GM06990 (cell line): Measurements from ENCODE around the gene ZYX.

Experiments used
- DNase-seq: peaks from one replicate; pipeline ENCODE4 v3.0.0-alpha.2; 2011; ENCODE audit not compliant: insufficient read length; ENCODE audit errors: extremely low read depth
- H3K27me3 ChIP-seq: replicated peaks from 2 replicates; pipeline ENCODE4 v1.6.0; 2011; ENCODE audit warnings: low read length; ENCODE audit not compliant: control insufficient read depth, insufficient read depth
- H3K36me3 ChIP-seq: 2 replicates; pipeline ENCODE4 v1.5.1; 2011; ENCODE audit warnings: low read length; ENCODE audit not compliant: control insufficient read depth, insufficient read depth
- H3K4me3 ChIP-seq: replicated peaks from 2 replicates; pipeline ENCODE4 v1.5.1; 2011; ENCODE audit warnings: low read depth, mild to moderate bottlenecking, control low read depth, low read length
- CTCF ChIP-seq: IDR thresholded peaks from 2 replicates; pipeline ENCODE4 v1.5.1; 2011; ENCODE audit warnings: low read length, control low read depth, mild to moderate bottlenecking, inconsistent platforms; ENCODE audit not compliant: insufficient read depth, poor library complexity, severe bottlenecking

Gene ZYX

GRCh38 chr7:143345428-143345900 lies 35.7 kb upstream of the ZYX start:
- Histone ChIP-seq H3K4me3 (no peak overlapping the region), H3K36me3 (no peaks in the 10 kb centered on the region), H3K27me3 (peaks cover 2% of the 10 kb centered on the region)
- peak; percentile 61 for TF ChIP-seq CTCF
- DNase-seq: peak; percentile 44

- Histone ChIP-seq H3K27me3 (peaks cover 2% of the 10 kb centered on the region), H3K4me3 (no peak overlapping the region), H3K36me3 (no peaks in the 10 kb centered on the region)
- no peak for TF ChIP-seq CTCF
- no peak for DNase-seq
Observed at GRCh38 chr7:143346018-143346417, 35.1 kb upstream of the ZYX start.

GRCh38 chr7:143347950-143348349 lies 33.2 kb upstream of the ZYX start:
- Histone ChIP-seq H3K27me3 (peaks cover 2% of the 10 kb centered on the region), H3K36me3 (no peaks in the 10 kb centered on the region), H3K4me3 (no peak overlapping the region)
- no peak for DNase-seq
- no peak for TF ChIP-seq CTCF

GRCh38 chr7:143351060-143351459 lies 30.1 kb upstream of the ZYX start:
- Histone ChIP-seq H3K36me3 (no peaks in the 10 kb centered on the region), H3K4me3 (no peak overlapping the region), H3K27me3 (peaks cover 2% of the 10 kb centered on the region)
- DNase-seq: no peak
- TF ChIP-seq CTCF: no peak

GRCh38 chr7:143351574-143351973 lies 29.6 kb upstream of the ZYX start:
- DNase-seq: no peak
- no peaks in the 10 kb centered on the region for H3K36me3 ChIP-seq
- H3K27me3 ChIP-seq: peaks cover 2% of the 10 kb centered on the region
- H3K4me3 ChIP-seq: no peak overlapping the region
- TF ChIP-seq CTCF: no peak

- TF ChIP-seq CTCF: no peak
- H3K27me3 ChIP-seq: peaks cover 3% of the 10 kb centered on the region
- no peak overlapping the region for H3K4me3 ChIP-seq
- H3K36me3 ChIP-seq: no peaks in the 10 kb centered on the region
- DNase-seq: no peak
Observed at GRCh38 chr7:143352531-143353002, 28.6 kb upstream of the ZYX start.
